ENCODE measurements around the gene ELP1. TPM values are rescaled to one million over a fixed set of nuclear protein-coding genes. Genes with fewer than 3 reads are reported as not detected.

ELP1 gene
- total and polyA plus RNA-seq, 2 donors (not counting 3 experiments of a cell fraction or from before 2014, with no cell fraction given) = 12.6 to 21.8 TPM

DNA sequence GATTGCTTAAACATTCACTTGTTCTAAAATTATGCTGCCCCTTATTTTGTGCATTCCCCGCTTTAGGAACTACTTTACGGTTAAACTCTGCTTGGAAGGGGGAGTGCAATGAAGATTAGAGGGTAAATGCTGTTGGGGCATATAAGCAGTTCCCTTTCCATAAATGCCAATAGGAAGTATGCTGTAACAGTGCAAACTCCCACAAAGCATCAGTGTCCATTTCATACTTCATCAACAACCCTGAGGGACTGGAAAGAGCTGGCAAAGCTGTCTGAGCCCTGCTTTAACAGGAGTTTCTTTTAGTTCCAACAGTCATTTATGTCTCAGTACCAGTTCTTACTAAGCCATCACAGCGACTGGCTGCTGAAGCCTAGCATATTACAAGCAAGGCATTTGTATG lies 70.0 kb downstream of the ELP1 start:
- H4K20me1 ChIP-seq (replicated peaks; ENCODE audit: control insufficient read depth, extremely low read depth, insufficient read depth, low read length) = no peaks in the 10 kb centered on the region
- H3K9me1 ChIP-seq (replicated peaks; ENCODE audit: control insufficient read depth, extremely low read depth, insufficient read depth, low read length) = no peaks in the 10 kb centered on the region
- DNase-seq (ENCODE audit: low read depth, low spot score) = no peak
- no peak for FAIRE-seq
- no peak overlapping the region for H3K4me3 ChIP-seq (replicated peaks in 1 of 3; ENCODE audit: insufficient read depth in 1 of 3, low read depth in 1 of 3, low read length in 3 of 3)
- H3K79me2 ChIP-seq (ENCODE audit: control insufficient read depth, insufficient read depth, low read length) = no peaks in the 10 kb centered on the region
- intact Hi-C loops (cut with micrococcal nuclease) (no loop called here), dilution Hi-C loops (cut with MboI; ENCODE audit: extremely low pct_ligation_motif_present, low sequenced_read_pairs) (no loop called here)
- POLR2A ChIA-PET = no interaction called here
- H3K27me3 ChIP-seq (ENCODE audit: control insufficient read depth in 2 of 2, insufficient read depth in 2 of 2, low read length in 2 of 2) = no peaks in the 10 kb centered on the region
- H3K36me3 ChIP-seq (ENCODE audit: control insufficient read depth in 2 of 2, extremely low read depth in 1 of 2, insufficient read depth in 2 of 2, low read length in 2 of 2) = peaks cover 0 to 1% of the 10 kb centered on the region in 2 experiments
- H3K27ac ChIP-seq (ENCODE audit: insufficient read depth, low read depth, low read length) = no peak overlapping the region
- no TSS peak for BruUV-seq (replicated peaks)
- H3K4me2 ChIP-seq (ENCODE audit: insufficient read depth, low read length) = no peak overlapping the region
- no peak overlapping the region for H2AFZ ChIP-seq (ENCODE audit: low read depth, low read length)
- no peak for TF ChIP-seq POLR2AphosphoS5 (IDR thresholded peaks at IDR 0.05; ENCODE audit: insufficient read depth, low read depth, low read length)
- TF ChIP-seq FOS (IDR thresholded peaks at IDR 0.05; ENCODE audit: borderline replicate concordance, insufficient read depth, low read length) = no peak
- TF ChIP-seq POLR2A (IDR thresholded peaks at IDR 0.05; ENCODE audit: low read depth, low read length) = no peak
- no peak for TF ChIP-seq JUN (IDR thresholded peaks at IDR 0.05; ENCODE audit: borderline replicate concordance, insufficient read depth, insufficient read length, low read depth)
- no peak for TF ChIP-seq MYC (IDR thresholded peaks at IDR 0.05; ENCODE audit: low read depth, low read length)
- TF ChIP-seq, protein P1, sequence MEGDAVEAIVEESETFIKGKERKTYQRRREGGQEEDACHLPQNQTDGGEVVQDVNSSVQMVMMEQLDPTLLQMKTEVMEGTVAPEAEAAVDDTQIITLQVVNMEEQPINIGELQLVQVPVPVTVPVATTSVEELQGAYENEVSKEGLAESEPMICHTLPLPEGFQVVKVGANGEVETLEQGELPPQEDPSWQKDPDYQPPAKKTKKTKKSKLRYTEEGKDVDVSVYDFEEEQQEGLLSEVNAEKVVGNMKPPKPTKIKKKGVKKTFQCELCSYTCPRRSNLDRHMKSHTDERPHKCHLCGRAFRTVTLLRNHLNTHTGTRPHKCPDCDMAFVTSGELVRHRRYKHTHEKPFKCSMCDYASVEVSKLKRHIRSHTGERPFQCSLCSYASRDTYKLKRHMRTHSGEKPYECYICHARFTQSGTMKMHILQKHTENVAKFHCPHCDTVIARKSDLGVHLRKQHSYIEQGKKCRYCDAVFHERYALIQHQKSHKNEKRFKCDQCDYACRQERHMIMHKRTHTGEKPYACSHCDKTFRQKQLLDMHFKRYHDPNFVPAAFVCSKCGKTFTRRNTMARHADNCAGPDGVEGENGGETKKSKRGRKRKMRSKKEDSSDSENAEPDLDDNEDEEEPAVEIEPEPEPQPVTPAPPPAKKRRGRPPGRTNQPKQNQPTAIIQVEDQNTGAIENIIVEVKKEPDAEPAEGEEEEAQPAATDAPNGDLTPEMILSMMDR (IDR thresholded peaks at IDR 0.05; ENCODE audit: extremely low read depth in 1 of 2, insufficient read depth in 1 of 2, low read depth in 1 of 2, low read length in 2 of 2) = no peak
- TF ChIP-seq EZH2 (IDR thresholded peaks at IDR 0.05; ENCODE audit: borderline replicate concordance, low read depth, low read length, severe bottlenecking) = no peak
- TF ChIP-seq, protein P2, sequence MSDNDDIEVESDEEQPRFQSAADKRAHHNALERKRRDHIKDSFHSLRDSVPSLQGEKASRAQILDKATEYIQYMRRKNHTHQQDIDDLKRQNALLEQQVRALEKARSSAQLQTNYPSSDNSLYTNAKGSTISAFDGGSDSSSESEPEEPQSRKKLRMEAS (IDR thresholded peaks at IDR 0.05; ENCODE audit: insufficient read depth, insufficient read length) = no peak
- no peak for TF ChIP-seq GATA2 (IDR thresholded peaks at IDR 0.05; ENCODE audit: insufficient read depth, insufficient read length, low read depth, low read length)
- no peaks in the 10 kb centered on the region for H3K9me3 ChIP-seq (replicated peaks; ENCODE audit: control insufficient read depth, insufficient read depth, low read length)
- no peaks in the 10 kb centered on the region for H3K4me1 ChIP-seq (ENCODE audit: control insufficient read depth, extremely low read depth, insufficient read depth, low read length)
- CTCF ChIA-PET = no interaction called here
- no peak overlapping the region for H3K9ac ChIP-seq (replicated peaks; ENCODE audit: extremely low read depth, insufficient read depth, low read length)

Measured in endothelial cell of umbilical vein (primary cell).